Panc1 (cell line): ENCODE results near the gene BTNL3.

Experiments
- CTCF ChIP-seq: fragments of 450-650 bp; IDR thresholded peaks from 2 replicates; pipeline ENCODE4 v1.5.1; 2017; ENCODE audit warnings: mild to moderate bottlenecking
- POLR2AphosphoS5 ChIP-seq: IDR thresholded peaks from 2 replicates; pipeline ENCODE4 v1.6.1; 2012; ENCODE audit warnings: mild to moderate bottlenecking, low read depth, low read length, moderate library complexity
- SIN3A ChIP-seq: IDR thresholded peaks from 2 replicates; pipeline ENCODE4 v1.6.1; 2012; ENCODE audit warnings: low read depth, mild to moderate bottlenecking, low read length, moderate library complexity, borderline replicate concordance; ENCODE audit not compliant: insufficient read depth

- TF ChIP-seq CTCF (no peak), SIN3A (no peak), POLR2AphosphoS5 (no peak)
These were observed 59.3 kb downstream of the BTNL3 start for GRCh38 chr5:181047921-181048320.
